ENCODE measurements around the gene HDLBP.

DNA sequence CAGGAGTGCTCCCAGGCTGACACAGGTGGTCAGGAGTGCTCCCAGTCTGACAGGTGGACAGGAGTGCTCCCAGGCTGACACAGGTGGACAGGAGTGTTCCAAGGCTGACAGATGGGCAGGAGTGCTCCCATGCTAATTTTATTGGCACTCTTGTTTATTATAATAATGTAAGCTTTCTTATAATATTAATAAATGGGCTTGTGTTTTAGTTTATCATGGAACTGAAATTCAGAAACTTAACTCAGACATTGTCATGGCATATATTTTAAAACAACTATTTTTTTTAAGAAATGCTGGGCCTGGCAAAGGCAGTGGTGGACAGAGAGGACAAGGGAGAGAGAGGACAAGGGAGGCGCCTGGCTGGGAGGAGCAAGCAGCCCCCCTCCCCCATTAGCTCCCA is 108.3 kb downstream of the HDLBP start:
- TF ChIP-seq, protein P1, sequence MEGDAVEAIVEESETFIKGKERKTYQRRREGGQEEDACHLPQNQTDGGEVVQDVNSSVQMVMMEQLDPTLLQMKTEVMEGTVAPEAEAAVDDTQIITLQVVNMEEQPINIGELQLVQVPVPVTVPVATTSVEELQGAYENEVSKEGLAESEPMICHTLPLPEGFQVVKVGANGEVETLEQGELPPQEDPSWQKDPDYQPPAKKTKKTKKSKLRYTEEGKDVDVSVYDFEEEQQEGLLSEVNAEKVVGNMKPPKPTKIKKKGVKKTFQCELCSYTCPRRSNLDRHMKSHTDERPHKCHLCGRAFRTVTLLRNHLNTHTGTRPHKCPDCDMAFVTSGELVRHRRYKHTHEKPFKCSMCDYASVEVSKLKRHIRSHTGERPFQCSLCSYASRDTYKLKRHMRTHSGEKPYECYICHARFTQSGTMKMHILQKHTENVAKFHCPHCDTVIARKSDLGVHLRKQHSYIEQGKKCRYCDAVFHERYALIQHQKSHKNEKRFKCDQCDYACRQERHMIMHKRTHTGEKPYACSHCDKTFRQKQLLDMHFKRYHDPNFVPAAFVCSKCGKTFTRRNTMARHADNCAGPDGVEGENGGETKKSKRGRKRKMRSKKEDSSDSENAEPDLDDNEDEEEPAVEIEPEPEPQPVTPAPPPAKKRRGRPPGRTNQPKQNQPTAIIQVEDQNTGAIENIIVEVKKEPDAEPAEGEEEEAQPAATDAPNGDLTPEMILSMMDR (IDR thresholded peaks at IDR 0.05): no peak
- no peak for TF ChIP-seq POLR2A (IDR thresholded peaks at IDR 0.05)
- TF ChIP-seq EP300 (IDR thresholded peaks at IDR 0.05): no peak

Data from tibial nerve (tissue), 4 donors.